Measurements from ENCODE around the gene LYZL4.

DNA sequence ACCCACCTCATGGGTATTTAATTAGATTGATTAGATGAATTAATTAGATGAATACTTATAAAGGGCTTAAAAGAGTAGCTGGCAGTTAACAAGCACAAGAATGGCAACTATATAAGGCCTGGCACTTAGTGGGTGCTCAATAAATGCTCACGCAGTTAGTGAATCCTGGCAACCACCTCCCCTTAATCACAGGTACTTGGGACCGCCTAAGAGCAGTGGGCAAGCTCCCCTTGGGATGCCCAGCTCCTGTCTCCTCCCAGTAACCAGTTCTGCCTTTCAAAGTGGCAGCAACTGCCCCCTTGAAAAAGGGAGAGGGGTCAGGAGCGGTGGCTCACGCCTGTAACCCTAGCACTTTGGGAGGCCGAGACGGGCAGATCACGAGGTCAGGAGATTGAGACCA, 4.6 kb downstream of the LYZL4 start:
- TF ChIP-seq, protein P1, sequence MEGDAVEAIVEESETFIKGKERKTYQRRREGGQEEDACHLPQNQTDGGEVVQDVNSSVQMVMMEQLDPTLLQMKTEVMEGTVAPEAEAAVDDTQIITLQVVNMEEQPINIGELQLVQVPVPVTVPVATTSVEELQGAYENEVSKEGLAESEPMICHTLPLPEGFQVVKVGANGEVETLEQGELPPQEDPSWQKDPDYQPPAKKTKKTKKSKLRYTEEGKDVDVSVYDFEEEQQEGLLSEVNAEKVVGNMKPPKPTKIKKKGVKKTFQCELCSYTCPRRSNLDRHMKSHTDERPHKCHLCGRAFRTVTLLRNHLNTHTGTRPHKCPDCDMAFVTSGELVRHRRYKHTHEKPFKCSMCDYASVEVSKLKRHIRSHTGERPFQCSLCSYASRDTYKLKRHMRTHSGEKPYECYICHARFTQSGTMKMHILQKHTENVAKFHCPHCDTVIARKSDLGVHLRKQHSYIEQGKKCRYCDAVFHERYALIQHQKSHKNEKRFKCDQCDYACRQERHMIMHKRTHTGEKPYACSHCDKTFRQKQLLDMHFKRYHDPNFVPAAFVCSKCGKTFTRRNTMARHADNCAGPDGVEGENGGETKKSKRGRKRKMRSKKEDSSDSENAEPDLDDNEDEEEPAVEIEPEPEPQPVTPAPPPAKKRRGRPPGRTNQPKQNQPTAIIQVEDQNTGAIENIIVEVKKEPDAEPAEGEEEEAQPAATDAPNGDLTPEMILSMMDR (IDR thresholded peaks at IDR 0.05; ENCODE audit: low read depth, low read length, missing input control), result no peak
- TF ChIP-seq RXRA (IDR thresholded peaks at IDR 0.05) (no peak), FOXA1 (IDR thresholded peaks at IDR 0.05) (no peak), EGR1 (IDR thresholded peaks at IDR 0.05; ENCODE audit: low read depth in 2 of 2) (no peak)
- TF ChIP-seq, protein P2, sequence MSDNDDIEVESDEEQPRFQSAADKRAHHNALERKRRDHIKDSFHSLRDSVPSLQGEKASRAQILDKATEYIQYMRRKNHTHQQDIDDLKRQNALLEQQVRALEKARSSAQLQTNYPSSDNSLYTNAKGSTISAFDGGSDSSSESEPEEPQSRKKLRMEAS (IDR thresholded peaks at IDR 0.05), result no peak

Measured in liver (tissue), 3 donors.